SK-N-SH (cell line): Measurements from ENCODE around the gene CAV1.

Source experiments
- CTCF ChIP-seq: fragments of 200-600 bp; sonication (generic); IDR thresholded peaks from 2 replicates; pipeline ENCODE4 v1.6.1; 2017; ENCODE audit warnings: antibody characterized with exemption, mild to moderate bottlenecking, moderate library complexity
- REST ChIP-seq: IDR thresholded peaks from 2 replicates; pipeline ENCODE4 v1.6.1; 2012; ENCODE audit warnings: mild to moderate bottlenecking, low read depth, low read length, moderate library complexity
- RFX5 ChIP-seq: IDR thresholded peaks from 2 replicates; pipeline ENCODE4 v1.6.1; 2012; ENCODE audit warnings: mild to moderate bottlenecking, improper control_type of control experiment, low read length
- ZBTB33 ChIP-seq: IDR thresholded peaks from 2 replicates; pipeline ENCODE4 v1.4.0; 2012; ENCODE audit warnings: low read depth, borderline replicate concordance
- TF ChIP-seq, protein P1 (sequence below): IDR thresholded peaks from 2 replicates; pipeline ENCODE4 v1.4.0; 2012; ENCODE audit warnings: low read depth

DNA sequence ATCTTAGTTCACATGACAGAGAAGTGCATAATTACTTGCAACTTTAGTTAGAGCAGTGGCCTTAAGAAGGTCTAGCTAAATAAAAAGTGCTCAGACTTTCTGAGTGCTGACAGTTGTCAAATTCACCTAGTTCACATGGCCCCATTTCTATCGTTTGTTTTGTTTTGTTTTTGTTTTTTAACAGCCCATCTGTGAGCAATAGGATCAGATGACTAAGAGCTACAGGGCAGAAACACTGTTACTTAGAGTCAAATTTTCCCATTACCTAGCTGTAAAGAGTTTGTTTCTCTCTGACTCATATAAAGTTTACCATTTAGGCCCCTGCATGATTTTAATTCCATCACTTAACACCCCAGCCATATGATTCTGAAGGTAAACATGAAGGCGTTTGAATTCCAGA is 18.8 kb downstream of the CAV1 start:
- TF ChIP-seq RFX5 (no peak), REST (no peak), CTCF (no peak), ZBTB33 (no peak)
- TF ChIP-seq, protein P1, sequence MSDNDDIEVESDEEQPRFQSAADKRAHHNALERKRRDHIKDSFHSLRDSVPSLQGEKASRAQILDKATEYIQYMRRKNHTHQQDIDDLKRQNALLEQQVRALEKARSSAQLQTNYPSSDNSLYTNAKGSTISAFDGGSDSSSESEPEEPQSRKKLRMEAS, result 0 out of 2 replicates have a peak, but pooled peaks have one; percentile 24
